GM11168 (cell line): Measurements from ENCODE around the gene CWC27.

ENCODE experiments used
- in situ Hi-C: fragments of 300-500 bp; cut with MboI; formaldehyde crosslinking; loops from one replicate; pipeline ENCODE4 v1.12.0; 2022; ENCODE audit warnings: low sequenced_read_pairs; ENCODE audit not compliant: unreplicated experiment

CWC27 gene

DNA sequence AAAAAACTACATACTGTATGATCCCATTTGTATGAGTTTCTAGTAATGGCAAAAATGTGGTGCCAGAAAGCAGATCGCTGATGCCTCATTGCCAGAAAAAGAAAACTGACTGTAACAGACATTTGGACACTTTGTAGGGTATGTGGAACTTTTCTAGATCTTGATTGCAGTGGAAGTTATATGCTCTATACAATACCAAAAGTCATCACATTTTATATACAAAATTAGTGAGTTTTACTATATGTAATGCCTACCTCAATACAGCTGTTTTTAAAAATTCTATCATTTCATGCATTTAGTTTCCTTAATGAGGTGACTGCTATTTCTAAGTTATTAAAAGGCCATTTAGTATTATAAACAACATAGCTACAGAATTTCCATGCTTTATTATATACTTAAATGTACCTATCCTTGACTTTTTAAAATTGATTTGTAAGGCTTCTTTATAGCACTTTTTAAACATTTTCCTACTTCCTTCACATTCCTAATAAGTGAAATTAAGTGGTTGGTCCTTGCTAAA lies 199.9 kb downstream of the CWC27 start:
- in situ Hi-C loops: no loop called here

DNA sequence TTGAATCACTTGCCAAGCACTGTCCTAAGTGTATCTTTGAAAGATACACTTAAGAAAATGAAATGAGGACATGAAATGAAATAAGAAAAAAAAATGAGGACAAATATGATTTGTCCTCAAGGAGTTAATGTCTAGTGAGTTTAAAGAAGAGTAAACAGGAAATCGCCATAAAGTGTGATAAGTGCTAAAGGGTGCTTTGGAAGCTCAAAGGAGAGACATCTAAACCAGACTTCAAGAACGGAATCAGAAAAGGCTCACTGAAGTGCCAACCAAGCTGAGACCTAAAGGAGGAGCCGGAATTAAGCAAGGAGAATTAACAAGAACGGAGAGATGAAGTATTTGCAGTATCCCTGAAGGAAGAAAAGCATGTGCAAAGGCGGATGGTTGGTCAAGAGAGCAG lies 200.8 kb downstream of the CWC27 start:
- in situ Hi-C loops: no loop called here

DNA sequence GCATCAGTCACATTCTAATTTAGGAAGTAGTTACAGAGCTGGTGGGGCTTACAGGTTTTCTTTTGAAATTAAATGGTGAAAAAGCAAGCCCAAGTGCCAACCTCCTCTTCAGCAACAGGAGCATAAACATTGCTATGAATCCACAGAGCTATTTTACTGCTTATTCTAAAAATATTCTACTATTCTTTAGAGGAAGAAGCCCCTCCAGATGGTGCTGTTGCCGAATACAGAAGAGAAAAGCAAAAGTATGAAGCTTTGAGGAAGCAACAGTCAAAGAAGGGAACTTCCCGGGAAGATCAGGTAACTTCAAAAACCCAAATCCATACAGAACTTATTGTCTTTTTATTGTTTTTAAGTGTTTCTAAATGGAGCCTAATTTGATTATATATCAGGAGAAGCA lies 202.8 kb downstream of the CWC27 start:
- in situ Hi-C loops: no loop called here

DNA sequence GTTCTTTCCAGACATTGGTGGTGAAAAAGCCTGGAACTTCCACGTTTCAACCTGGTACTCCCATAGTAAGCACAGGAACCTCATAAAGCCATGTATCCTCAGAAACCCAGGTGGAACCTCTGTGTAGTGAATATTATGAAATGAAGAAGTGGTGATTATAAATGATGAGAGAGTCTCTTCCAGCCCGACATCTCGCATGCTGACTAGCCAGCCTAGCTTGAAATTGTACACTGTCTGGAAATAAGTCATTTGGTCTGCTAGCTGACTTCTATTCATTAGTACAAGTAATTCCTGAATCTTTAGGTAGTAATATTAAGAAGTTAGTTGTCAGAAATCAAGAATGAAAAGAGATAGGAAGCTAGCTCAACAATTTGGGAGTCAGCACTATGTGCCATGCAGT lies 203.3 kb downstream of the CWC27 start:
- in situ Hi-C loops: no loop called here

DNA sequence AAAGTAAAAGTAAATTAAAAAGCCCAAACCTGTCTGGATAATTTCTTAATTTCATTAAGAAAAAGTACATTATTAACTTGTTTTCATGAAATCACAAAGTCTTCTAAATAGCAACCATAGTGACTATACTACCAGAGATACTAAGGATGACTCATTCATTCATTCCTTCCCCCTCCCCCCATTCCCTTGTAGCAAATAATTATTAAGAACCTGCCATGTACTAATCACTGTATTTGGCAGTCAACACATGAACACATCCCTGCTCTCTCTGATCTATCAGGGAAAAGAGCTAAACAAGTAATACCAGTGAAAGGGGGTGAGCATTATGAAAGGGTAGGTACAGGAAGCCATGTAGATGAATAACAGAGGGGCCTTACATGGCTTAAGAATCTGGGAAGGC lies 203.9 kb downstream of the CWC27 start:
- in situ Hi-C loops: no loop called here

DNA sequence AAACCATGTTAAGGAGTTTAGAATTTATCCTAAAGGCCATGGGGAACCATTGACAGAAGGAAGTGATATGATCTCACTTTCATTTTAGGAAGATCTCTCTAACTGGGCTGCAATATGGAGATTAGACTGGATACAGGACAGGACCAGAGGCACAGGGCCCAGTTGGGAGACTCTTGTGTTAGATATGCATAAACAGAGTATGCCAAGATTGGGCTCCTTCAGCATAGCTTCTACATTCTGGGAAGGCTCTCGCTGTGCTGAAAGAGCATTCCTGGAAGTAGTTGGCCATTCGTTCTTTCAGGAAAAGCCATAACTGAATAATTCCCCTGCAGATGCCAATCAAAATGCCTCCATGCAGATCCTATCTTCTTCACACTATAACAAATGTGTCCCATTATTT lies 204.5 kb downstream of the CWC27 start:
- in situ Hi-C loops: no loop called here

DNA sequence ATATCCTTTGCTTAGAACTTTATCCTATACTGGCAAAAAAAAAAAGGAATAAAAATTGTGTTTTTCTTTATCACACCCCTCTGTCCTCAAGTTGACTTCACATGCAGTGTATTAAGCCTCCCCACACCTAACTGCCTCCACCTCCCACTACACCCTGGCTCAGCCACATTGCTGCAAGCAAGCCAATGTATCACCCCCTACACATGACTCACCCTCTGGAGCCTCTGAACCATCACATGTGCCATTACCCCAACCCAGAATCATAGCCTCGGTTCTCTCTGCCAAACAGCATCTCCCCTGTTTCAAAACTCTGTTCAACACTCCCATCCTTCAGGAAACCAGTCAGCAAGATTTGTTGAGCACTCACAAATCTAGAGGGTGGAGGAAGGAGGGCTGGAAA lies 209.0 kb downstream of the CWC27 start:
- in situ Hi-C loops: no loop called here

DNA sequence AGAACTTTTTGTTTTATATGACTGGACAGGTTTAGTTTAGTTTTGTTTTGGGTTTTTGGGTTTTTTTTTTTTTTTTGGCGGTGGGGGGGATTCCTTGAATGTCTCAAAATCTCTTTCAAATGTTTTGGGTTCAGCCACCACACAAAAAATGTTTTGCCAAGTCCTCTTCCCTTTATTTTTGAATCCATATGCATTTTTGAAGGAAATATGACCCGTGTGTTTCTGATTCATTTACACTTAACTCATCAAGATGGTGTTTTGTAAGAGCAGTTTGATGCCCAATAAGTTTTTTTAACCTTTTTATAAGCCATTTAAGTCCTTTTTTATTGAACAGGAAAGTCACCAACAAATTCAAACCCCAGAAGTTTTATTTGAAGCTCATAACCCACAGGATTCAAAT lies 209.8 kb downstream of the CWC27 start:
- in situ Hi-C loops: no loop called here

DNA sequence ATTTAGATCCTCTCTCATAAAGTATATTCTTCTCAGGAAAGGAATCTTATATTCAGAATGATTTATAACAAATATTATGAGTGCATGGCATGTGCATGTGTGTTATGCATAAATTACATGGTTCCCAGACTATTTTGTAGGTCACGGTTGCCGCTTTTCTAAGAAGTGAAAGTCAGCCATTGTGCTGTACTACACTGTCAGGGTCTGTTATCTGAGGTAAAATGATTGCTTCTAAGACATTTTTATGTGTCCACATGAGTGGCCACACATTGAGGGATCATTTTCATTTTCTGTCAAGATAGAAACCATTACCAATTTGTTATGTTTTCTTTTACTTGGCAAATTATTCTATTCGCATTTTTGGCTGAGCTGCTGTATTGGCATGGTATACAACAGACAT lies 210.8 kb downstream of the CWC27 start:
- in situ Hi-C loops: no loop called here

DNA sequence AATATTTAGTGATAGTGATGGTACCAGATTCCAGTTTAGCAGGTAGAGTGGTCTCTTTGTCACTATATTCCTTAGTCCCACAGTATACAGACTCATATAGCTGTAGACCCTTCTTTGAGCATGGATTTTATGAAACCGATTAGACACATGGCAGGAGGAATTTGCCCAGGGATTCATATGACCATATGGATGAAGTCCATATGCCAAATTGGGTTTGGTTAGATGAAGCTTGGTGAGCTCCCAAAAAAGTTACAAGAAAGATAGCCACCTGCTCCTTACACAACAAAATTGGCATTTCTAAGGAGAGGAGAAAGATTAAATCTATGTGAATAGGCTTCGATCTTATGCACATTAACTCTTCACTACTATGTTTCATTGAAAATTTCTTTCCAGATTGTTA lies 211.4 kb downstream of the CWC27 start:
- in situ Hi-C loops: no loop called here

DNA sequence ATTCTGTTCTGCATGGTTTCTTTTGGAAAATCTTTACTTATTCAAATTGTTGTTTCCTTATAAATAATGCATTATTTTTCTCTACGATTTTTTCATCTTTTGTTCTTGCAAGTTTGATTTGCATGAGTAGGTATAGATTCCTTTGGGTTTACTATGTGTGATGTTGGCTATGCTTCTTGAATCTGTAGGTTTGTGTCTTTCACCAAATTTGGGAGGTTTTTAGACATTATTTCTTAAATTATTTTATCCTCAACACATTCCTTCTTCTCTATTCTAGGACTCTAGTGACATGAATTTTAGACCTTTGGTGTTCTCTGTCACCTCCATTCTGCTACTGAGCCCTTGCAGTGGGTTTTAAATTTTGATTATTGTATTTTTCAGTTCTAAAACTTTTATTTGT lies 219.0 kb downstream of the CWC27 start:
- in situ Hi-C loops: no loop called here

DNA sequence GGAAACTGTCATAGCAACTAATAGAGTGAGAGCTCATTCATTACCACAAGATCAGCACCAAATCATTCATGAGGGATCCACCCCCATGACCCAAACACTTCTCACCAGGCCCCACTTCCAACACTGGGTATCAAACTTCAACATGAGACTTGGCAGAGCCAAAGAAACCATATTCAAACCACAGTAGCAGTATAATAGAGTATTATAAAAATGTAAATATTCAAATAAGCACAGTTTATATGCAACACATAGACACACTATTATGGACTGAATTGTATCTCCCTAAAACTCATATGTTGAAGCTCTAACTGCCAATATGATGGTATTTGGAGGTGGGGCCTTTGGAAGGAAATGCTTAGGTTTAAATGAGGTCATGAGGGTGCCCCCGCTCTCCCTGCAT lies 240.5 kb downstream of the CWC27 start:
- in situ Hi-C loops: no loop called here

DNA sequence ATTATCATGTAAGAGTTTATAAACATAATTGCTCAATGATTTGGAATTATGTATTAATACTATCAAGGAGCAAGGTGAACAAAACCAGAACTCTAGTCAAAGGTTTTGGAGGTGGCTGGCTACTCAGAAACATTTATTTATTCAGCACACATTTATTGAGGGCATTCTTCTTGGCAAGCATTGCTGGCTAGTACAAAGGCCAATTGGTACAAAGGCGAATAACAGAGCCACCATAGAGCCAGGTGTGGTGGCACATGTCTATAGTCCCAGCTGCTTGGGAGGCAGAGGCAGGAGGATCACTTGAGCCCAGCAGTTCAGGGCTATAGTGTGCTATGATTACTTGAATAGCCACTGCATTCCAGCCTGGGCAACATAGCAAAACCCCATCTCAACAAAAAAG lies 242.1 kb downstream of the CWC27 start:
- in situ Hi-C loops: no loop called here

DNA sequence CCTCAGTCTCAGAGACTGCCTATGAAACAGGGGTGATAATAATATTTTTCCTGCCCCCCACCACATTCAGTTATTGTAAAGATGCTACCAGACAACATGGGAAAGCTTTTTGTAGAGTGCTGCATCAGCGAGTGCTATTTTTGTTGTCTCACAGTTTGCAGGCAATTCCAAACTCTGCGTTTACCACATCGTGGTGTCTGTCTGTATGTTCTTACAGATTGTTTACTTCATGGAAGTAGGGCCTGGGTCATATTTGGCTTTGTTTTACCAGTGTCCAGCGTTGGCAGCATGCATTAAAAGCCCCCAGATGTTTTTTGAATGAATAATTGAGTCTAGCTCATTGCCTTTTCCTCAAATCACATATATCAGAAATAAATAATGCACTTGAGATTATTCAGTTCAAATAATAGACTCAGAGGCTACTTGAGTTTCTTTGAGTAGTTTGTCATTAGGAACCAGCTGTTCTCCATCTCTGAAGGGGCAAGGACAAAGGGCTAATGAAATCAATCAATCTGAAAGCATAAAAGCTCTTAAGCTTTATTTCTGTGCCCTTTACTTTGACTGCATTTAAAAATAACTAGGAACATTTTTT lies 243.7 kb downstream of the CWC27 start:
- in situ Hi-C loops: no loop called here

DNA sequence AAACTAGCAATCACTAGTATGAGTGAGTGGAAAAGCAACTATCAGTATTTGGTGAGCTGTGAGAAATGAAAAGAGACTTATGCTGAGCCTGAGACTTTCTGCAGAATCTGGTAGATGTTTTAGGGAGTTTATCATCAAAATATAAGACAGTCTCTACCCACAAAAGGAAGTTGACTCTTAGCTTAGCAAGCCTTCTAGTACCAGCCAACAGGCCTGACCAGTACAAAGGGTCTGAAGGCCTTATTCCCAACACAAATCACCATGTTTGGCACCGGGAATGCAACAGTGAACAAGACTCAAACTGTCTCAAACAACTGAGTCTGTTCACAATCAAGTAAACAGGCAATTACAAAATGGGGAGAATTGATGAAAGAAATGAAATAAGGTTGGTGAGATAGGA lies 244.4 kb downstream of the CWC27 start:
- in situ Hi-C loops: no loop called here

DNA sequence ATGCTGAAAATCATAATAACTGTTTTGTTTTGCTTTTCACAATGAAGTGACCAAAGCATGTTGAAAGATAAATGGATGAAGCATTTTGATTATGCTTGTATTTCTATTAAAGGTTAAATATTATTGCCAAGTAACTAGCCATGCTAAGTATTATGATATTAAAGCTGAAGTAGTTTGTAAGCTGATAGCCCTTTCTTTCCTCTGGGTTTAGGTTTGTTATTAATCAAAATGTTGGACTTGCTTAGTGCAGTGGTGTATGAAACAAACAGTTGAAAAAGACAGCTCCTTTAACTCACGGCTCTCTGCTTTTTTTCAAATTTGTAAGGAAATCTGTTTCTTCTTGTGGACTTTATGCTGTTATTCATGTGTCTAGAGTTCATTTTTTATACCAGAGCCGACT lies 246.0 kb downstream of the CWC27 start:
- in situ Hi-C loops: no loop called here

DNA sequence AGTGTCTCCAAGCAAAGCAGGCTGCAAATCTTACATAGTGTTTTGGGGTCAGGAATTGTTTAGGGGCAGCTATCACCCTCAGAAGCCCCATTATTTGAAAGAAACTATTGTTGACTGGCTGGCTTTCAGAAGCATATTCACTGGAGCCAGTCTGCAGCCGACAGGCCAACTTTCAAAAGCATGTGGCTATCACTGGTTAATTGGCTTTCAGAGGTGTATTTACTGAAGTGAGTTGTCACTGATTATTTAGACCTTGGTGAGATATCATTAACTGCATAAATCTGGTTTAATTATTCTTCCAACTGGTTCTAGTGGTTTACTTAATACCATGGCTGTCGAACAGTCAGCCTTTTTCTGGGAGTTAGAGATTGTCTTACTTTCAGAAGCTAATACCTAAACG lies 247.0 kb downstream of the CWC27 start:
- in situ Hi-C loops: no loop called here

DNA sequence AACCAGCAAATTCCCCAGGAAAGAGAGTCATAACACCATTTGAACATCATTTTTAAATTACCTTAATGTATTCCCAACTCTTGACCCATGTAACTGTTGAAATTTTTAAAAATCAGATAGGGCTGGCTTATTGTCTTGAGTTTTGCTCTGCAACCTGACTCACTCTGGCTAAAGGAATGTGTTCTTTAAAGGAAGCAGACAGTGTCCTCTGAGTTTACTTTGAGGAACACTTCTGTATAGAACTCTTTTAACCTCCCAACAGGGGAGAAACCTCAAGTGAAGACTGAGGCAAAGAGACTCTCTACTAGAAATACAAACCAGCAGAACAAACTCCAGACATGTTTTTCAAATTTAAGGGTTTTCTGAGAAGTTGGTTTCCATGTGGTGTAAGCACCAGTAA lies 248.9 kb downstream of the CWC27 start:
- in situ Hi-C loops: no loop called here

DNA sequence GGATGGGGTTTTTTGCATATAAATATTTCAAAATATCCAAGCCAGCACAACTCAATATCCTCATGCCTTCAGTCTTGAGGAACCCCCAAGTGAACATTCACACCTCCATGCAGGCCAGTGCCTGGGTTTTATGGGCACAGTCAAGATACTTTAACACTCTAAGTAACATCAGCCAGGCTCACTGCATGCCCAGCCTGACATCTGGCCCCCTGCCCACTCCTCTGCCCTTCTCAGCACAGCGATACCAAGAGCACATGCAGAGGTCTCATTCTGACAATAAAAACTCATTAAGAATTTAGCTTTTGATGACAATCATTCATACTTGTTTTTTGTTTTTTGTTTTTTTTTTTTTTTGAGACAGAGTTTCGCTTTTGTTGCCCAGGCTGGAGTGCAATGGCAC lies 250.0 kb downstream of the CWC27 start:
- in situ Hi-C loops: no loop called here

DNA sequence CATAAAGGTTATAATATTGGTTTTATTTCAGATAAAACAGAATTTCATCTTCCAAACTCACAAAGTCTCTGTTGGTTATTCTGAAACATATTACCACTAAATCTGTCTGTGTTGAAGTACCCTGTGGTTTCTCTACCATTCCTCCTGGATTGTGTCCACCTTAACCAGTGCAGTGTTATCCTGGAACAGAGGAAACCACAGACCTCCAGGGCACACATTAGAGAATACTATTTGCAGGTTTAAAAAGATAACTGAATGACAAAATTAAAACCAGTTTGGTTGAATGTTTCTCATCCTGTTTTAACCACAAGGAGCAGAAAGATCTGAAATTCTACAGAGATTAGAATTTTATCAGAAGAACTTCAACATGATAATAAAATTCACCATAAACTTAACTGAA lies 251.8 kb downstream of the CWC27 start:
- in situ Hi-C loops: no loop called here

DNA sequence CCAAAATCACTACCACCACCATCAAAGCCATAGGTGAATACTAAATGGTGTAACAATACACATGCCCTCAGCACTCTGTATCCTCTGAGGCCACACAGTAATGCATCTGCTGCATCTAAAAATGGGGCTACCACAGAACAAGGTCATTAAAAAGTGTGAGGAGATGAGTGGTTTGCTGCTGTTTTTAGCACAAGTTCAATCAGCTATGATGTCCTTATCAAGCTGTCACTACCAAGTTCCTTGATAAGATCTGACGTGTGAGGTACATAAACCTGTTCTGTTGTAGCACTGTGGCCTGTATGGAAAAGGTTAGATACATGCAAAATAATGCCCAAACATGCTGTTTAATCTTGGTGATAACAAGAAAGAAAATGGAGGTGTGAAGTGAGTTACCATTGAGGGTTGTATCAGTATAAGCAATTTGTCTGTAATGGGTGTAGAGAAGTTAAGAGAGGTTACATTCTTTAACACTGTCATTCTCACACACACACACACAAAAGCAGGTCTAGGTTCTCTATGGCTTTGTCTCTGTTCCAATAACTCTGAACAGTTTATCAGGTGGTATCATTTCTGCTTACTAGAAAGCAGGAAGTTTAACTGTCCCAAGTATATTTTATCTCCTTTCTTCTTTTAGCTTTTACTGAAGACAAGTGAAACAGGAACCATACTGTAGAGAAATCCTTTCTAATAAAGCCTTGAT lies 252.9 kb downstream of the CWC27 start:
- in situ Hi-C loops: no loop called here

DNA sequence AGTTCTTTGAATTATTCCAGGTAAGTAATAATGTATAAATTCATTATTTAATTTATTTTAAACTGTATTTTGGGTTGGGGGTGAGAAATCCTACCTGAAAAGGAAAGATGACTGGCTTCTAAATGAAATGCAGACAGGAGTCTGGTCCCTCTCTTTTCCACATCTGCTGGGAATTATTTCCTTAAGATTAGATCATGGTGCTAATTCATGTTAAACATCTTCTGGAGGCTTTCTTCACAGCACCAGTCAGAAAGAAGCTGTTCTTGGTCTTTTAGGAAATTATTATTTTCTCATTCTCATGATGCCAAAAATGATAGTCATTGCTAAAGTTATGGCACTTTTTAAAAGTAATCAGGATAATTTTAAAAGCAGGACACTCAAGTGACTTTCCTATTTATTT lies 254.2 kb downstream of the CWC27 start:
- in situ Hi-C loops: no loop called here
